ENCODE data around the gene SPTBN4. TPM values are rescaled to one million over a fixed set of nuclear protein-coding genes. Genes with fewer than 3 reads are reported as not detected.

Gene SPTBN4
- total and polyA plus RNA-seq, 2 donors (not counting 1 experiment from before 2014, with no cell fraction given) = 1.3 to 6.6 TPM

DNA sequence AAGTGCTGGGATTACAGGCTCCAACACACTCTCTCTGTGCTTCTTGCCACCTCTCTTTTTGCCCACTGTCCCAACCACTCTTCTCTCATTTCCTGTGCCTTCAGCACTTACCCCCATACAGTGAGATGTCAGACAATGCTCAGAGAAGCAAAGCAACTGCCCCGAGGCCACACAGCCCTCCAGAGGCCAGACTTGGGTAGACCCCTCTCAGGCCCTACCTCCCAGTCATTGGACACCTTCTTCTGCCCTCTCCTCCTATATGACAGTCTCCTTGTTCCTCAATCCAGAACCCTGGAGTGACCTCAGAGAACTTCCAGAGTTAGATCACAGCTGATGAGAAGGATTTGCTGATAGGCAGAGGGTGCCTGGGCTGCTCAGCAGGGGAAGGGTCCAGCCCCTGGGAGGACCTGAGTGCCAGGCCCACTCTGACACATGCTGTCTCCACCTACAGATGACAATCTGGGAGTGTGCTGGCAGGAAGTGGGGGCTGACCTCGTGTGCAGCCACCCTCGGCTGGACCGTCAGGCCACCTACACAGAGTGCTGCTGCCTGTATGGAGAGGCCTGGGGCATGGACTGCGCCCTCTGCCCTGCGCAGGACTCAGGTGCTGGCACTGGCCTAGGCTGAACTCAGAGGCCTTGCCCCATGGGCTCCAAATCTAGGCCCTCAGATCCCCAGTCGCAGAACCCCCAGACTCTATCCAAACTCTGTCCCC is 158.8 kb downstream of the SPTBN4 start:
- H3K4me1 ChIP-seq (ENCODE audit: control insufficient read depth, extremely low read depth, insufficient read depth, low read length) = no peaks in the 10 kb centered on the region
- no peaks in the 10 kb centered on the region for H3K9me3 ChIP-seq (ENCODE audit: control insufficient read depth, insufficient read depth, low read depth, low read length)
- H3K4me3 ChIP-seq (replicated peaks in 1 of 4; ENCODE audit: control extremely low read depth in 1 of 4, insufficient read depth in 1 of 4, low read depth in 3 of 4, low read length in 4 of 4) = no peak overlapping the region
- H2AFZ ChIP-seq (ENCODE audit: low read length) = no peak overlapping the region
- H3K27ac ChIP-seq (ENCODE audit: insufficient read depth, low read length) = no peak overlapping the region
- H4K20me1 ChIP-seq (ENCODE audit: control insufficient read depth, extremely low read depth, insufficient read depth, low read length) = no peaks in the 10 kb centered on the region
- no peak for TF ChIP-seq EZH2 (IDR thresholded peaks at IDR 0.05; ENCODE audit: low read length, missing control alignments)
- TF ChIP-seq, protein P1, sequence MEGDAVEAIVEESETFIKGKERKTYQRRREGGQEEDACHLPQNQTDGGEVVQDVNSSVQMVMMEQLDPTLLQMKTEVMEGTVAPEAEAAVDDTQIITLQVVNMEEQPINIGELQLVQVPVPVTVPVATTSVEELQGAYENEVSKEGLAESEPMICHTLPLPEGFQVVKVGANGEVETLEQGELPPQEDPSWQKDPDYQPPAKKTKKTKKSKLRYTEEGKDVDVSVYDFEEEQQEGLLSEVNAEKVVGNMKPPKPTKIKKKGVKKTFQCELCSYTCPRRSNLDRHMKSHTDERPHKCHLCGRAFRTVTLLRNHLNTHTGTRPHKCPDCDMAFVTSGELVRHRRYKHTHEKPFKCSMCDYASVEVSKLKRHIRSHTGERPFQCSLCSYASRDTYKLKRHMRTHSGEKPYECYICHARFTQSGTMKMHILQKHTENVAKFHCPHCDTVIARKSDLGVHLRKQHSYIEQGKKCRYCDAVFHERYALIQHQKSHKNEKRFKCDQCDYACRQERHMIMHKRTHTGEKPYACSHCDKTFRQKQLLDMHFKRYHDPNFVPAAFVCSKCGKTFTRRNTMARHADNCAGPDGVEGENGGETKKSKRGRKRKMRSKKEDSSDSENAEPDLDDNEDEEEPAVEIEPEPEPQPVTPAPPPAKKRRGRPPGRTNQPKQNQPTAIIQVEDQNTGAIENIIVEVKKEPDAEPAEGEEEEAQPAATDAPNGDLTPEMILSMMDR (conservative IDR thresholded peaks at IDR 0.05 in 1 of 2, IDR thresholded peaks at IDR 0.05 in 1 of 2; ENCODE audit: low read depth in 1 of 2, low read length in 2 of 2) = no peak
- peaks cover 13% of the 10 kb centered on the region for H3K36me3 ChIP-seq (ENCODE audit: control insufficient read depth, insufficient read depth, low read length)
- DNase-seq (ENCODE audit: low read depth in 2 of 2) = no peak
- no peak overlapping the region for H3K9ac ChIP-seq (ENCODE audit: insufficient read depth, low read length)
- no peaks in the 10 kb centered on the region for H3K27me3 ChIP-seq (ENCODE audit: control insufficient read depth, insufficient read depth, low read length)
- H3K4me2 ChIP-seq (ENCODE audit: extremely low read depth, insufficient read depth, low read length) = no peak overlapping the region
- H3K79me2 ChIP-seq (ENCODE audit: control insufficient read depth, insufficient read depth, low read length) = no peaks in the 10 kb centered on the region

Other genes starting within 250 kb of the SPTBN4 start
- not detected in 2 replicates for gene TTC9B, start 248.6 kb upstream of the SPTBN4 start, total RNA-seq
- not detected in 2 replicates for gene TTC9B, start 248.6 kb upstream of the SPTBN4 start, polyA plus RNA-seq
- gene CCNP, start 240.3 kb upstream of the SPTBN4 start, total RNA-seq = 0.26 and 0.50 TPM in 2 replicates
- gene CCNP, start 240.3 kb upstream of the SPTBN4 start, polyA plus RNA-seq = 0.07 and 0.16 TPM in 2 replicates
- gene AKT2, start 181.7 kb upstream of the SPTBN4 start, total RNA-seq = 58.3 and 76.0 TPM in 2 replicates
- gene AKT2, start 181.7 kb upstream of the SPTBN4 start, polyA plus RNA-seq = 81.5 and 104 TPM in 2 replicates
- gene C19orf47, start 118.6 kb upstream of the SPTBN4 start, total RNA-seq = 4.4 and 5.1 TPM in 2 replicates
- gene C19orf47, start 118.6 kb upstream of the SPTBN4 start, polyA plus RNA-seq = 9.1 and 10.8 TPM in 2 replicates
- gene PLD3, start 118.3 kb upstream of the SPTBN4 start, total RNA-seq = 173 and 230 TPM in 2 replicates
- 158 and 208 TPM in 2 replicates for gene PLD3, start 118.3 kb upstream of the SPTBN4 start, polyA plus RNA-seq
- gene HIPK4, start 76.8 kb upstream of the SPTBN4 start, total RNA-seq = 0.17 and 0.26 TPM in 2 replicates
- 0.05 and 0.07 TPM in 2 replicates for gene HIPK4, start 76.8 kb upstream of the SPTBN4 start, polyA plus RNA-seq
- gene PRX, start 53.6 kb upstream of the SPTBN4 start, total RNA-seq = 3.1 and 3.6 TPM in 2 replicates
- 0.84 and 0.91 TPM in 2 replicates for gene PRX, start 53.6 kb upstream of the SPTBN4 start, polyA plus RNA-seq
- 19.2 and 27.2 TPM in 2 replicates for gene SERTAD1, start 41.0 kb upstream of the SPTBN4 start, total RNA-seq
- gene SERTAD1, start 41.0 kb upstream of the SPTBN4 start, polyA plus RNA-seq = 7.2 and 12.7 TPM in 2 replicates
- gene SERTAD3, start 22.7 kb upstream of the SPTBN4 start, total RNA-seq = 22.3 and 23.6 TPM in 2 replicates
- gene SERTAD3, start 22.7 kb upstream of the SPTBN4 start, polyA plus RNA-seq = 15.1 and 24.8 TPM in 2 replicates
- 105 and 145 TPM in 2 replicates for gene BLVRB, start 1.3 kb upstream of the SPTBN4 start, total RNA-seq
- 40.0 and 50.8 TPM in 2 replicates for gene BLVRB, start 1.3 kb upstream of the SPTBN4 start, polyA plus RNA-seq
- 22.3 and 43.4 TPM in 2 replicates for gene SHKBP1, start 109.9 kb downstream of the SPTBN4 start, total RNA-seq
- gene SHKBP1, start 109.9 kb downstream of the SPTBN4 start, polyA plus RNA-seq = 35.6 and 43.2 TPM in 2 replicates
- 46.4 and 60.9 TPM in 2 replicates for gene LTBP4, start 134.4 kb downstream of the SPTBN4 start, total RNA-seq
- gene LTBP4, start 134.4 kb downstream of the SPTBN4 start, polyA plus RNA-seq = 29.6 and 31.7 TPM in 2 replicates
- gene NUMBL, start 223.7 kb downstream of the SPTBN4 start, total RNA-seq = 30.6 and 33.4 TPM in 2 replicates
- 26.2 and 28.2 TPM in 2 replicates for gene NUMBL, start 223.7 kb downstream of the SPTBN4 start, polyA plus RNA-seq
- 28.0 and 43.4 TPM in 2 replicates for gene COQ8B, start 249.9 kb downstream of the SPTBN4 start, total RNA-seq
- 13.7 and 16.7 TPM in 2 replicates for gene COQ8B, start 249.9 kb downstream of the SPTBN4 start, polyA plus RNA-seq

Data from fibroblast of lung (primary cell).